Mucosa of rectum (tissue), 2 donors: ENCODE results near the gene ARHGAP4.

Experiments
- H3K27ac ChIP-seq, 2 donors: one replicate each; pipeline ENCODE4 v1.7.0; 2013; ENCODE audit warnings: inconsistent platforms in 2 of 2, low read depth in 2 of 2, low read length in 2 of 2
- H3K27me3 ChIP-seq, 2 donors: one replicate each; pipeline ENCODE4 v1.7.0; 2013; ENCODE audit warnings: low read length in 2 of 2; ENCODE audit not compliant: control insufficient read depth in 2 of 2, insufficient read depth in 2 of 2
- H3K36me3 ChIP-seq, 2 donors: one replicate each; pipeline ENCODE4 v1.7.0; 2013; ENCODE audit warnings: low read length in 2 of 2; ENCODE audit not compliant: control insufficient read depth in 2 of 2, insufficient read depth in 2 of 2
- H3K4me1 ChIP-seq, 2 donors: one replicate each; pipeline ENCODE4 v1.7.0; 2013; ENCODE audit warnings: low read length in 2 of 2, mild to moderate bottlenecking in 1 of 2; ENCODE audit not compliant: control insufficient read depth in 2 of 2, insufficient read depth in 2 of 2
- H3K4me3 ChIP-seq, 2 donors: one replicate each; pipeline ENCODE4 v1.7.0; 2013; ENCODE audit warnings: low read length in 2 of 2
- H3K9ac ChIP-seq, 2 donors: one replicate each; pipeline ENCODE4 v1.7.0; 2013; ENCODE audit warnings: low read length in 2 of 2, low read depth in 1 of 2, mild to moderate bottlenecking in 1 of 2
- H3K9me3 ChIP-seq, 2 donors: one replicate each; pipeline ENCODE4 v1.7.0; 2013; ENCODE audit warnings: low read length in 2 of 2; ENCODE audit not compliant: control insufficient read depth in 2 of 2
- donor health status: healthy.
- donor health status: Normal muscosa, but diverticular disease.

ARHGAP4 gene

DNA sequence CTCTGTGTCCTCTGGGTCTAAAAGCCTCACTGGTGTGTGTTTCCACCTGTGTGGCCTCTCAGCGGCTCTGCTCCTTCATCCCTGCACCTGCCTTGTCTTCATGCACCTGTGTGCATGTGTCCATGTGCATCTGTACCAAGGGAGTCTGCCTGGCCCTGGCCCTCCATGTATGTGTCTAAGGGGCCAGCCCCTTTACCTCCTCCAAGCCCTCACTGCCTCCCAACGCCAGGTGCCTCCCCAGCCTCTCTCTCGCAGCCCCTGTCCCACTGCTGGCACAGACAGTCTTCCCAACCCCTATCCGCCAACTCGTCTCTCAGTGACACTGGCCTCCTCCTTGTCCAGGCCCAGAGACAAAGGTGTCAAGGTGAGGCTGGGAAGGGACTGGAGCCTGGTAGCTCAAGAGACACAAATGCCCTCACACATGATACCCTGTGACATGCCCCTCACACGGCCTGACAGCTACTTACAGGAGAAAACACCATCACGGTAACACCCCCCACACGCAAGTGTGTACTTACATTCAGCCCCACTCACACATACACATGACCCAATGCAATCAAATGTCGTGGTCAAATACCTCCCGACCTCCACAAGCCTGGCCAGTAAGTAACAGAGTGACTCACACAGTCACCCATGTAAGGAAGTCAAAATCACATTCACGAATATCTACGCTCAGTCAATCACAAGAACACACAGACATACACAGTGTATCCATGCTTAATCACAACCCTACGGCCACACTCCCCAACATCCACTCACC lies 51.5 kb downstream of the ARHGAP4 start:
- H3K9me3 ChIP-seq = no peaks in the 10 kb centered on the region
- no peaks in the 10 kb centered on the region for H3K4me1 ChIP-seq
- H3K27ac ChIP-seq = no peak overlapping the region
- H3K36me3 ChIP-seq = no peaks in the 10 kb centered on the region
- H3K9ac ChIP-seq = no peak overlapping the region
- H3K27me3 ChIP-seq = peaks cover 14 to 23% of the 10 kb centered on the region in 2 donors
- H3K4me3 ChIP-seq = no peak overlapping the region

DNA sequence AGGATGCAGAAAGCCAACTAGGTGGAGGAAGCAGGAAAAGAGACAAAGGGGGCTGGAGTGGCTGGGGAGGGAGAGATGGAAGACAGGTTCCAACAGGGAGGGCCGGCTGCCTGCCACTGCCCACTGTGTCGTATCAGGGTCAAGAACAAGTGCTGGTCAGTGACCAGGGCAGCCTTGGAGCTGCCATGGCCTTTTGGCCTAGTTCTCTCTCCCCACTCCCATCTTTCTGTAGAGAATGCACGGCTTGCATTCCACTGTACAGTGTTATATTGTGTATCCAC lies 52.0 kb downstream of the ARHGAP4 start:
- Histone ChIP-seq H3K4me3 (no peak overlapping the region), H3K27me3 (peaks cover 14 to 22% of the 10 kb centered on the region in 2 donors), H3K36me3 (no peaks in the 10 kb centered on the region), H3K9ac (no peak overlapping the region), H3K9me3 (no peaks in the 10 kb centered on the region), H3K4me1 (no peaks in the 10 kb centered on the region), H3K27ac (no peak overlapping the region)

DNA sequence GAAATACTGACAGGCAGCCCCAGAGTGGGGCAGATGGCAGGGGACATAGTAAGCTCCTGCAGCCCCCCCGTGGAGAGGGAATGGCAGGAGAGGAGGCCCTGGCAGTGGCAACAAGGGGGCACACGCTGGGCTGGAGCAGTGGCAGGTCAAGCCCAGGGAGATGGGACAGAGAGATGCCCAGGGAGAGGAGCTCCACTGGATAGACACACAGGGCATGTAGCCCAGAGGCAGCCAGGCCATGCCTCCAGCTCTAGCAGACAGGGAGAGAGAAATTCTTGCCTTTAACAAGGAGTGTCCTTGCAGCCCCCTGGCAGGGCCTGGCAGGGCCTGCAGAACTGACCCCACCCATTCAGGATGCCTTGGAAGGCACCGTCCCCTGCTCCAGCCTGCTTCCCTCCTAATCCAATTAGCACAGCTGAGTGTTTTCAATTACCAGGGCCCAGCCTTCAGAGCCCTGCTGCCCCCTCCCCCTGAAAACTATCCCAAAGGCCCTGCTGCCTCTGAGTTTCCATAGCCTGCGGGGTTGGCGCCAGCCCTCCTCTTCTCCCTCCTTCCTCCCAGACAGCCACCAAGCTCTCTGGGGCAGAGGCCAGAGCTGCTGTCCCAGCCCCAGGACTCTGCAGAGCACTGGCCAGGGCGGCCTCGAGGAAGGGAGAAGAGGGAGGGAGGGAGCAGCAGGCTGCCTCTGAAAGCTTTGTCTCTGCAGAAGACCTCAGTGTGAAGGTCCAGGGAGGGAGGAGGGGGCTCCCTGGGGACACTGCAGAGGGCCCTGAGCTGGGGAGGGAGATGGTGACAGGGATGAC lies 52.6 kb downstream of the ARHGAP4 start:
- Histone ChIP-seq H3K27me3 (peaks cover 10 to 17% of the 10 kb centered on the region in 2 donors), H3K4me1 (no peaks in the 10 kb centered on the region)

DNA sequence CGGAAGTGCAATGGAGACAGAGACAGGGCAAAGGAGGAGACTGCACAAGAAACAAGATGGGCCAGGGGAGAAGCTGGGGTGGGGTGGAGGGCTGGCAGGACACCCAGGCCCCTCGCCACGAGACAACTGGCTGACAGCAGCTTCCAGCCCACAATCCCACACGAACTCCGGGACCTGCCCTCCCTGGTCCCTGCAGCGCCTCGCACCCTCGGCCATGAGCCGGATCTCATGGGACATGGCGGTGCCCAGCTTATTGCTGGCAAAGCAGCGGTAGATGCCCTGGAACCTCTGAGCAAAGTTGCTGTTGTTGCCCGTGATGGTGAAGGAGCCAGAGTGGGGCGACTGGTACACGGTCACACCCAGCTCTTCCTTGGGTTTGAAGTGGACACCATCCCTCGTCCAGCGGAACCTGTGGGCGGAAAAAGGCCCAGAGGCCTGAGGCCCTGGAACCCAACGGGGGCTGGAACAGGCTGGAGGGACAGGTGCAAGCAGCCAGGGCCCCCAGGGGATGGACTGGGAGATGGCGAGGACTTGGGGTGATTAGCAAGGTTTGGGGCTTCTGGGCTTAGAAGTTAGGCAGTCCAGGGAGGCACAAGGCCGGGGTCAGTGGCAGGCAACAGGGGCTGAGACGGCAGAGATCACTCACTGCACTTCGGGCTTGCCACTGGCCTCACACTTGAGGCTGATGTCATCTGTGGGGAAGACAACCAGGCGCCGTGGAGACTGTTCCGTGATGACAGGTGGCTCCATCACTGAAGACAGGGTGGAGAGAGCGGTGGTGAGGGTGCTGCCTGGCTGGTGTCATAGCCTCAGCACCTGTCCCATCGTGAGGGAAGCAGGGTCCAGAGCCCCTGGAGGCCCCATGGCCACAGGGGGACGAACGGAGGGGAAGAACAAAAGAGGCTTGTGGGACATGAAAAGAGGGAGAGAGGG lies 53.9 kb downstream of the ARHGAP4 start:
- Histone ChIP-seq H3K27ac (no peak overlapping the region), H3K9me3 (no peaks in the 10 kb centered on the region), H3K4me3 (no peak overlapping the region), H3K27me3 (peaks cover 3 to 10% of the 10 kb centered on the region in 2 donors), H3K4me1 (no peaks in the 10 kb centered on the region), H3K9ac (no peak overlapping the region), H3K36me3 (no peaks in the 10 kb centered on the region)

More for the DNA sequence above, 52.6 kb downstream of the ARHGAP4 start:
- Histone ChIP-seq H3K4me3 (no peak overlapping the region), H3K9me3 (no peaks in the 10 kb centered on the region), H3K9ac (no peak overlapping the region), H3K27ac (no peak overlapping the region), H3K36me3 (no peaks in the 10 kb centered on the region)

DNA sequence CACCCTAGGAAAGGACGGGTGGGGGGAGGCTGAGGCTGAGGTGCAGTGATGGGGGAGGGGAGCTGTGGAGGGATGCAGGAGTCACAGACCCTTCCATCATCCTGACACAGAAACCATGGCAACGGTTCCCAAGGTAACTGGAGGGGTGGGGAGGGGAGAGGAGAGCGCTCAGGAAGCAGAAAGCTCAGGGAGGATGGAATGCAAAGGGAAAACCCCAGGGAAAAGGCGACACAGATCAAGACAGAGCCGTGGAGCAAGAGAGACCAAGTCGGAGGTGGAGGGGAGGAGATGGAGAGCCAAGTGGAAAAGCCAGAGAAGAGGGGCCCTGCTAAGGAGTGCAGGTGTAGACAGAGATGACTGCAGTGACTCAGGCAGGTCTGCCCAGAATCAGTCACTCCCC lies 54.6 kb downstream of the ARHGAP4 start:
- no peak overlapping the region for H3K27ac ChIP-seq
- no peak overlapping the region for H3K4me3 ChIP-seq
- H3K27me3 ChIP-seq = peaks cover 7 to 12% of the 10 kb centered on the region in 2 donors
- H3K9ac ChIP-seq = no peak overlapping the region
- no peaks in the 10 kb centered on the region for H3K9me3 ChIP-seq
- no peaks in the 10 kb centered on the region for H3K4me1 ChIP-seq
- no peaks in the 10 kb centered on the region for H3K36me3 ChIP-seq

DNA sequence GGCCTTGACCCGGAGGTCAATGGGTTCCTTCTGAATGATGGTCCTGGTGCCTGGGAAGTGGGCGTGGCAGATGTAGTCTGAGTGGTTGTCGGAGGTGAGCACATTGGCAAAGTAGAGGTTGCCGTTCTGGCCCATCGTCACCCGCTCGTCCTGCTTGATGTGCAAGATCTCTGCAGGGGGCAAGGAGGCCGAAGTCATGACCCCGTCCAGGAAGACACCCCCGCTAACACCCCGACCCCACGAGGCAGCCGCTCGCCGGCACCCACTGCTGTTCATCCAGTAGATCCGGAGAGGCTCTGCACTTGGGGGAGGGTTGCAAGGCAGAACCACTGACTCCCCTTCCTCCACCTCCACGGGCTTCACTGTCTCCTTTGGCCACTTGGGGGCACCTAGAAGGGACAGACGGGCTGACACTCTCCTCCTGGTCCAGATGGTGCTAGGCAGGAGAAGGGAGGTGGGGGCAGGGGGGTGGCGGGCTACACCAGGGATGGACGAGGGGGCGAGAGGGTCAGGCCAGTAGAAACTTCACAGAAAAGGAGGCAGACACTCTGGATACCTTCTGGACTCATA lies 55.2 kb downstream of the ARHGAP4 start:
- Histone ChIP-seq H3K4me1 (no peaks in the 10 kb centered on the region), H3K27me3 (peaks cover 7 to 8% of the 10 kb centered on the region in 2 donors), H3K4me3 (no peak overlapping the region), H3K27ac (no peak overlapping the region), H3K9ac (no peak overlapping the region), H3K9me3 (no peaks in the 10 kb centered on the region), H3K36me3 (no peaks in the 10 kb centered on the region)

DNA sequence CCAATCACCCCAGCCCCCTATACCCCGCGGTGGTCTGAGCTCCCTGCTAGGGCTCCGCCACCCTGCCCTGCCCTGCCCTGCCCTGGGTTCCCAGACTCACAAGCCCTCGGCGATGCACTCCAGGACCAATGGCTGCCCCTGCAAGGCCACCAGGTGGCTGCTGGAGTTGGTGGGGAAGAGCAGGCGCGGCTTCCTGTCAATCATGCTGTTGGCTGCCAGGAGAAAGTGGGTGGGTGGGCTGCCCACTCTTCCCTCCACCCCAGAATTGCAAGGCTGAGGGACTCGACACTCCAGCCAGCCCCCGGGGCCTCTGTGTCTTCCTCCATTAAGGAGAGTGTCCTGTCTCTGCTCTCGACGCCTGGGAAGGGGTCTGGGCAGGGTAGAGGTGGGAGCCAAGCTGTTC lies 55.8 kb downstream of the ARHGAP4 start:
- no peak overlapping the region for H3K9ac ChIP-seq
- H3K4me1 ChIP-seq = no peaks in the 10 kb centered on the region
- H3K9me3 ChIP-seq = no peaks in the 10 kb centered on the region
- no peak overlapping the region for H3K4me3 ChIP-seq
- H3K27ac ChIP-seq = no peak overlapping the region
- H3K36me3 ChIP-seq = no peaks in the 10 kb centered on the region
- peaks cover 7 to 11% of the 10 kb centered on the region in 2 donors for H3K27me3 ChIP-seq

DNA sequence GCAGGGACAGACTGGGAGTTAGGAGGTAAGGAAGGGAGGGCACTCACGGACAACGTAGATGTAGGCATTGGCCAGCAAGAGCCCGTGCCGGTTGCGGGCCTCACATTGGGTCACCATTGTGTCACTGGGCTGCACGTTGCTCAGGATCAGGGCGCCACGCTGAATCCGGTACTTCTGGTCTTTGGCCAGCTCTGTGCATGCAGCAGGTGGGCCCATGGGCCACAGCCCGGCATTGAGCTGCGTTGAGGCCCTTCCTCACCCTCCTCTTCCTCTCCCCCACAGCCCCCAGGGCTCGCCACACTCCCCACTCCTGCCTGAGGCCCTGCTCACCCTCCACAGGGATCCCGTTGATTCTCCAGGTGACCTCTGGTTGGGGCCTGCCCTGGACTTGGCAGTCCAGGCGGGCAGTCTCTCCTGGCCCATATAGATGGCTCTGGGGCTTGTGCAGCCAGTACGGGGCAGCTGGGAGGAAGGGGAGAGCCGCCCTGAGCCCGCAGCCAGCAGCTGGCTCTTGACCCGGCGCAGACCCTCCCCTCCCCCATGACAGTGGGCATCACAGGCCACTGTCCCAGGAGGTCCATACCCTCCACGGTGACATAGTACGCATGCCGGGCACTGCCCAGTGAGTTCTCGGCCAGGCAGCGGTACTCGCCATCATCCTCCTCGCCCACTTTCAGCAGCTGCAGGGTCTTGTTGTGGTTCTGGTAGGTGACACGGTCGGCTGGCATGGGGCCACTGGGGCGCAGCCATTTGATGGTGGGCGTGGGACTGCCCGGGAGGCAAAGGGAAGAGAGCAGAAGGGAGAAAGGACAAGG lies 56.4 kb downstream of the ARHGAP4 start:
- Histone ChIP-seq H3K9ac (no peak overlapping the region), H3K4me1 (no peaks in the 10 kb centered on the region), H3K27ac (no peak overlapping the region), H3K9me3 (no peaks in the 10 kb centered on the region), H3K4me3 (no peak overlapping the region), H3K27me3 (peaks cover 7 to 11% of the 10 kb centered on the region in 2 donors), H3K36me3 (no peaks in the 10 kb centered on the region)
